SK-N-MC (cell line): ENCODE data around the gene KPNA1.

Source experiments
- EZH2 ChIP-seq: fragments of 200-600 bp; sonication (generic); IDR thresholded peaks from one replicate; pipeline ENCODE4 v1.6.1; 2017; ENCODE audit warnings: antibody characterized with exemption
- POLR2AphosphoS5 ChIP-seq: IDR thresholded peaks from 2 replicates; pipeline ENCODE4 v1.6.1; 2012; ENCODE audit warnings: mild to moderate bottlenecking, low read depth, low read length, borderline replicate concordance

DNA sequence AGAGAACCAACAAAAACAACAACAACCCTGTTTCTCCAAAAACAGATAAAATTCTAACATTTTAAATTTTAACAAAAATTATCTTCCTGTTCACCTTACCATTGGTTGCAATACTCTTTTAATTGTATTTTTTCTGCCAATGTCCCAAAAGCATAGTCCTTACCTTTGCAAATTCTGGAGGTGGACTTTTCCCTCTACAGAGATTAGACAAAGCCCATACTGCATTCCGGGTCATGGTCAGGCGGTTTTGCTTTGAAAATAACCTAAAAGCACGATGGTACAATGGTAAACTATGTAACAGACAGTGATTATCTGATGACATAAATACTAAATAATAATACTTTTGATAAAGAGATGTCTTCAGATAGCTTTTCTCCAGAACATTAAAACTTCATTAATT lies 63.4 kb downstream of the KPNA1 start:
- TF ChIP-seq POLR2AphosphoS5 = no peak
- TF ChIP-seq EZH2 = no peak
